ENCODE data around the gene ECHDC1.

ECHDC1 gene

GRCh38 chr6:127366282-127367022 lies 23.0 kb upstream of the ECHDC1 start:
- Histone ChIP-seq H3K9ac (ENCODE audit: low read length) (no peak overlapping the region), H3K4me3 (ENCODE audit: low read length) (no peak overlapping the region), H3K27me3 (ENCODE audit: control insufficient read depth, insufficient read depth, low read length) (no peaks in the 10 kb centered on the region), H3K27ac (ENCODE audit: low read depth, low read length) (peak overlapping the region; percentile 55), H3K4me1 (ENCODE audit: control insufficient read depth, insufficient read depth, low read length) (peaks cover 3% of the 10 kb centered on the region), H3K36me3 (ENCODE audit: control insufficient read depth, insufficient read depth, low read length) (no peaks in the 10 kb centered on the region)

GRCh38 chr6:127365874-127366273 lies 22.5 kb upstream of the ECHDC1 start:
- H3K27me3 ChIP-seq (ENCODE audit: control insufficient read depth, insufficient read depth, low read length): no peaks in the 10 kb centered on the region
- H3K36me3 ChIP-seq (ENCODE audit: control insufficient read depth, insufficient read depth, low read length): no peaks in the 10 kb centered on the region
- no peak overlapping the region for H3K9ac ChIP-seq (ENCODE audit: low read length)
- peaks cover 3% of the 10 kb centered on the region for H3K4me1 ChIP-seq (ENCODE audit: control insufficient read depth, insufficient read depth, low read length)
- no peak overlapping the region for H3K4me3 ChIP-seq (ENCODE audit: low read length)
- H3K27ac ChIP-seq (ENCODE audit: low read depth, low read length): peak overlapping the region; percentile 55

- Histone ChIP-seq H3K9ac (ENCODE audit: low read length) (no peak overlapping the region), H3K27ac (ENCODE audit: low read depth, low read length) (no peak overlapping the region), H3K4me3 (ENCODE audit: low read length) (no peak overlapping the region), H3K27me3 (ENCODE audit: control insufficient read depth, insufficient read depth, low read length) (no peaks in the 10 kb centered on the region), H3K36me3 (ENCODE audit: control insufficient read depth, insufficient read depth, low read length) (no peaks in the 10 kb centered on the region), H3K4me1 (ENCODE audit: control insufficient read depth, insufficient read depth, low read length) (no peaks in the 10 kb centered on the region)
Measured at GRCh38 chr6:127352524-127352923, 9.1 kb upstream of the ECHDC1 start.

DNA sequence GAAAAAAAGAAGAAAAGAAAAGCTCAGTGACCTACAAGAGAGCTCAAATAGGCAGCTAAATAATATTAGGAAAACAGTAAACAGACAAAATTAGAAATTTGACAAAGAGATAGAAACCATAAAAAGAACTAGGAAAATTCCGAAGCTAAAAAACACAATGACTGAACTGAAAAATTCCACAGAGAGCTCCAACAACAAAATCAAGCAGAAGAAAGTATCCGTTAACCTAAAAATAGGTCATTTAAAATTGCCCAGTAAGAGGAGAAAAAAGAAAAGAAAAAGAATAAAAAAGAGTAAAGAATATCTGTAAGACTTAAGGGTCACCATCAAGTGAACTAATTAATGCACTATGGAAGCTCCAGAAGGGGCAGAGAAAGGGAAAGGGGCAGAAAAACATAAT lies 6.6 kb upstream of the ECHDC1 start:
- Histone ChIP-seq H3K36me3 (ENCODE audit: control insufficient read depth, insufficient read depth, low read length) (no peaks in the 10 kb centered on the region), H3K27me3 (ENCODE audit: control insufficient read depth, insufficient read depth, low read length) (no peaks in the 10 kb centered on the region)

GRCh38 chr6:127348028-127348661 lies 4.7 kb upstream of the ECHDC1 start:
- H3K27me3 ChIP-seq (ENCODE audit: control insufficient read depth, insufficient read depth, low read length): no peaks in the 10 kb centered on the region
- no peak overlapping the region for H3K9ac ChIP-seq (ENCODE audit: low read length)
- H3K4me3 ChIP-seq (ENCODE audit: low read length): no peak overlapping the region
- H3K4me1 ChIP-seq (ENCODE audit: control insufficient read depth, insufficient read depth, low read length): no peaks in the 10 kb centered on the region
- H3K36me3 ChIP-seq (ENCODE audit: control insufficient read depth, insufficient read depth, low read length): no peaks in the 10 kb centered on the region
- no peak overlapping the region for H3K27ac ChIP-seq (ENCODE audit: low read depth, low read length)

More for the DNA sequence above, 6.6 kb upstream of the ECHDC1 start:
- Histone ChIP-seq H3K4me3 (ENCODE audit: low read length) (no peak overlapping the region), H3K9ac (ENCODE audit: low read length) (no peak overlapping the region), H3K27ac (ENCODE audit: low read depth, low read length) (no peak overlapping the region), H3K4me1 (ENCODE audit: control insufficient read depth, insufficient read depth, low read length) (no peaks in the 10 kb centered on the region)

- no peak overlapping the region for H3K4me3 ChIP-seq (ENCODE audit: low read length)
- H3K36me3 ChIP-seq (ENCODE audit: control insufficient read depth, insufficient read depth, low read length): no peaks in the 10 kb centered on the region
- no peaks in the 10 kb centered on the region for H3K4me1 ChIP-seq (ENCODE audit: control insufficient read depth, insufficient read depth, low read length)
- no peak overlapping the region for H3K9ac ChIP-seq (ENCODE audit: low read length)
- no peaks in the 10 kb centered on the region for H3K27me3 ChIP-seq (ENCODE audit: control insufficient read depth, insufficient read depth, low read length)
- H3K27ac ChIP-seq (ENCODE audit: low read depth, low read length): no peak overlapping the region
Measured at GRCh38 chr6:127347178-127347577, 3.8 kb upstream of the ECHDC1 start.

GRCh38 chr6:127345521-127345920 lies 2.1 kb upstream of the ECHDC1 start:
- Histone ChIP-seq H3K9ac (ENCODE audit: low read length) (no peak overlapping the region), H3K4me3 (ENCODE audit: low read length) (no peak overlapping the region), H3K4me1 (ENCODE audit: control insufficient read depth, insufficient read depth, low read length) (peaks cover 2% of the 10 kb centered on the region), H3K27ac (ENCODE audit: low read depth, low read length) (no peak overlapping the region), H3K27me3 (ENCODE audit: control insufficient read depth, insufficient read depth, low read length) (no peaks in the 10 kb centered on the region), H3K36me3 (ENCODE audit: control insufficient read depth, insufficient read depth, low read length) (no peaks in the 10 kb centered on the region)

DNA sequence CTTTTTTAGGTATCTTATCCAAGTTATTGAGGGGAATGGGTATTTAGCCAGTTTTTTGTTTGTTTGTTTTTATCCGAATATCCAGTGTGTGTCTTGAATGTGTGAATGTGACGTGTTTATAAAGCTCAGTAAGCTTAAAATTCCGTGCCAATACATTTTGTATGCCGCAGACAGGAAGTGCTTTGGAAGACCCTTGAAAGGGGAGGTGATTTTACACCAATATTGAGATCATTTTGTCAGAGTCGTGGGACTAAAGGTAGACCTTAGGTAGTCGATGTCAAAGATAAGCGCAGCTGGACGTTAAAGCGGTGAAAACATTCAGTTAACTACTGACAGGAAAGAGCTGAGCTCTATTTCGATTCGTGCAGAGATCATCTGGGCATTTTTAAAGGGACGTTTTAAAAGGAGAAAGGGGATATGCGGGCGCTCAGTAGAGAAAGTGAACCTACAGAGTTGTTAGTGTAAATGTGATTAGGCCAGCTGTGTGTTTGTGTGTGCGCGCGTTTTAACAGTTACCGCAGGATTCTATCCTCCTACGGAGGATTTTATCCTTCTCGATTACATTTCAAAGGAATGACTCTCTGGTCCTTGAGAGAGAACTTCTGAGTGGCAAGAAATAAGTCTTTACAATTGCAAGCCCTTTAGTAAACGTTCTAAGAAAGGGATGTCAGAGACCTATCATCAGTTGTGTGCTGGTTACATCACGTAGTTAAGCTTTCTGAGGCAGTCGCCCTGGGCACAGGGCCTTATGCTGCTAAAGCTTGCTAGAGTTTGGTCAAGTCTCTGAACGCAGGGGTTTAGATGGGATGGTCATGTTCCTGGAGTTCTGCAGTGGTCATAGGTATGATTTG lies 625 bp upstream of the ECHDC1 start:
- Histone ChIP-seq H3K9ac (ENCODE audit: low read length) (peak overlapping the region; percentile 94), H3K27ac (ENCODE audit: low read depth, low read length) (peak overlapping the region; percentile 76), H3K27me3 (ENCODE audit: control insufficient read depth, insufficient read depth, low read length) (no peaks in the 10 kb centered on the region), H3K4me3 (ENCODE audit: low read length) (peak overlapping the region; percentile 99), H3K4me1 (ENCODE audit: control insufficient read depth, insufficient read depth, low read length) (peaks cover 6% of the 10 kb centered on the region), H3K36me3 (ENCODE audit: control insufficient read depth, insufficient read depth, low read length) (no peaks in the 10 kb centered on the region)

DNA sequence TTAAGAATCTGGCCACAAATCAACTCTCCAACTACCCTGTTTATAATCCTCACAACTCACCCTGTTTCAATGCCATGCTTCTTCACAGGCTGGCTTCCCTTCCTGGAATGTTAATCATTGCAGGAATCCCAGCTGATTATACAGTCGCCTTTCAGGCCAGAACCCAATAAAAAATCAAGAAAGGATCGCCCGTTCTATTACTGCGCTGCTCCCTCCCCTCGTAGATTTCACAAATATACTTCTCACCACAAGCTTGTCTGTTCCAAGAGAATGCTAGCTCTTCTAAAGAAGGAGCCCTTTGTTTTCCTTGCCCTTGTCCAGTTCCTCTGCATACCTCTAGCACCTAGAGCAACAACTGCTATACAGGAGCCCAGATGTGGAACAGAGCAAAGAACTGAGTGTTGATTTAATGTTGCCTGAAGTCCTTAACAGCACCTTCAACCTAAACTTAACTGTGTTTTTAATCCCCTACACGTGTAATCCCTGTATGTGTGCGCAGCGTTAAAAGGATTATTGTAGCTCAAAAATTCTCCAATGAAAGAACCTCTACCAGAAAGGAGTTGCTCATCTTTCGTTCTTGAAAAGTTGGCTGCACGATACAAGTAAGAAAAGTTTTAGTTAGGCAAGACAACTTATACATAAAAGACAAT lies 988 bp downstream of the ECHDC1 start:
- Histone ChIP-seq H3K4me3 (ENCODE audit: low read length) (peak overlapping the region; percentile 99), H3K36me3 (ENCODE audit: control insufficient read depth, insufficient read depth, low read length) (no peaks in the 10 kb centered on the region), H3K9ac (ENCODE audit: low read length) (peak overlapping the region; percentile 94), H3K27ac (ENCODE audit: low read depth, low read length) (peak overlapping the region; percentile 76), H3K4me1 (ENCODE audit: control insufficient read depth, insufficient read depth, low read length) (peaks cover 6% of the 10 kb centered on the region), H3K27me3 (ENCODE audit: control insufficient read depth, insufficient read depth, low read length) (no peaks in the 10 kb centered on the region)

DNA sequence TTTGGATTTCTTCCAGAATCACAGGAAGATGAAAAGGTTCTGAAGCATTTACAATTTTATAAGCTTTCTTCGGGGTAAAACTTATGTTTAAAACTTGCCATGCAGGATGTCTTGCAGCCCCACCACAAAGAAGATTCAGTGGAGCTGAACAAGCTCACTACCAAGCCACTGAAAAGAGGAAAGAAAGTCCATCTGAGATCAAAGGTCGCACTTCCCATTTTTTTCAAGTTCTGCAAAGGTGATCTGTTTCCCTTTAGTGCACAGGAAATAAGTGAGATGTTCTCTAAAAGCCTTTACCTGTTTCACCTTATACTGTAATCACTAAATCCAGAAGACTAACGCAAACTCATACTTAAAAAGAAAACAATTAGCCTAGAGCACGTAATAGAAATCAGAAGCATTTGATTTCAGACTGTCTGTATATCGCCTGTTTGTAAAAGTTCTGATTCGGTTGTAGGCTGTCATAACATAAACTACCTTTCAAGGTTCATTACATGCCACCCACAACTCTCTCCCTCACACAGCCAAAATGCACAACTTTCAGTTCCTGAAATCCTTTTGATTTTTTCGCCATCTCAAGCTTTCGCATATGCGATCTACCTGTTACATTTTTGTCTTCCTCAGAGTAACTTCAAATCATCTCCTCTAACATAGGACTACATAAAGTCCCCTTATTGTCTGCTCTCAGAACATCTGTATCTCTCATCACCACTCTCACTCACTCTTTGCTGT lies 1.8 kb downstream of the ECHDC1 start:
- H3K4me3 ChIP-seq (ENCODE audit: low read length): peak overlapping the region; percentile 99
- H3K36me3 ChIP-seq (ENCODE audit: control insufficient read depth, insufficient read depth, low read length): no peaks in the 10 kb centered on the region
- no peak overlapping the region for H3K27ac ChIP-seq (ENCODE audit: low read depth, low read length)
- no peak overlapping the region for H3K9ac ChIP-seq (ENCODE audit: low read length)
- H3K4me1 ChIP-seq (ENCODE audit: control insufficient read depth, insufficient read depth, low read length): peaks cover 6% of the 10 kb centered on the region
- H3K27me3 ChIP-seq (ENCODE audit: control insufficient read depth, insufficient read depth, low read length): no peaks in the 10 kb centered on the region

GRCh38 chr6:127340171-127340570 lies 3.2 kb downstream of the ECHDC1 start:
- H3K4me1 ChIP-seq (ENCODE audit: control insufficient read depth, insufficient read depth, low read length): peaks cover 6% of the 10 kb centered on the region
- H3K36me3 ChIP-seq (ENCODE audit: control insufficient read depth, insufficient read depth, low read length): no peaks in the 10 kb centered on the region
- peak overlapping the region; percentile 1 for H3K4me3 ChIP-seq (ENCODE audit: low read length)
- H3K27me3 ChIP-seq (ENCODE audit: control insufficient read depth, insufficient read depth, low read length): no peaks in the 10 kb centered on the region
- no peak overlapping the region for H3K9ac ChIP-seq (ENCODE audit: low read length)
- no peak overlapping the region for H3K27ac ChIP-seq (ENCODE audit: low read depth, low read length)

All from rectal smooth muscle tissue (tissue), 1 donor.